ENCODE data around the gene STEEP1.

The STEEP1 gene

DNA sequence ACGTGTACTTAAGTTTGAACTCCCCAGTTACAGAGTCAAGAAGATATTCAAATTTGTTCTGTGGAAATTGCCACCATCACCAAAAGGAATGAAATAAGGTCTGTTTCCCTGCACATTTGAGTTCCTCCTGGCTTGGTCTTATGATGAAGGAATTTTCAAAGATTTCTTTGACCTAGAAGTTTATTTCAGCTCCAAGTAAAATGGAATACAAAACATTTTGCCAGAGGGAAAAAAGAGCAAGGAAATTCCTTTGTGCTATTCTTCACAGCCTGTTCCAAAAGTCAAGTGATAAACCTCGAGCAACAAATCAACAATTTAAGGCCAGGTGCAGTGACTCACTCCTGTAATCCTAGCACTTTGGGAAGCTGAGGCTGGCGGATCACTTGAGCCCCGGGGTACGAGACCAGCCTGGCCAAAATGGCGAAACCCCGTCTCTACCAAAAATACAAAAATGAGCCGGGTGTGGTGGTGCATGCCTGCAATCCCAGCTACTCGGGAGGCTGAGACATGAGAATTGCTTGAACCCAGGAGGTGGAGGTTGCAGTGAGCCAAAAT, 37.6 kb upstream of the STEEP1 start:
- TF ChIP-seq, protein P1, sequence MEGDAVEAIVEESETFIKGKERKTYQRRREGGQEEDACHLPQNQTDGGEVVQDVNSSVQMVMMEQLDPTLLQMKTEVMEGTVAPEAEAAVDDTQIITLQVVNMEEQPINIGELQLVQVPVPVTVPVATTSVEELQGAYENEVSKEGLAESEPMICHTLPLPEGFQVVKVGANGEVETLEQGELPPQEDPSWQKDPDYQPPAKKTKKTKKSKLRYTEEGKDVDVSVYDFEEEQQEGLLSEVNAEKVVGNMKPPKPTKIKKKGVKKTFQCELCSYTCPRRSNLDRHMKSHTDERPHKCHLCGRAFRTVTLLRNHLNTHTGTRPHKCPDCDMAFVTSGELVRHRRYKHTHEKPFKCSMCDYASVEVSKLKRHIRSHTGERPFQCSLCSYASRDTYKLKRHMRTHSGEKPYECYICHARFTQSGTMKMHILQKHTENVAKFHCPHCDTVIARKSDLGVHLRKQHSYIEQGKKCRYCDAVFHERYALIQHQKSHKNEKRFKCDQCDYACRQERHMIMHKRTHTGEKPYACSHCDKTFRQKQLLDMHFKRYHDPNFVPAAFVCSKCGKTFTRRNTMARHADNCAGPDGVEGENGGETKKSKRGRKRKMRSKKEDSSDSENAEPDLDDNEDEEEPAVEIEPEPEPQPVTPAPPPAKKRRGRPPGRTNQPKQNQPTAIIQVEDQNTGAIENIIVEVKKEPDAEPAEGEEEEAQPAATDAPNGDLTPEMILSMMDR (conservative IDR thresholded peaks at IDR 0.05; ENCODE audit: control insufficient read depth, insufficient read depth, low read depth, low read length), result no peak
- no peak overlapping the region for H3K4me3 ChIP-seq (ENCODE audit: control insufficient read depth, low read depth, low read length)
- DNase-seq (ENCODE audit: low read depth), result no peak

DNA sequence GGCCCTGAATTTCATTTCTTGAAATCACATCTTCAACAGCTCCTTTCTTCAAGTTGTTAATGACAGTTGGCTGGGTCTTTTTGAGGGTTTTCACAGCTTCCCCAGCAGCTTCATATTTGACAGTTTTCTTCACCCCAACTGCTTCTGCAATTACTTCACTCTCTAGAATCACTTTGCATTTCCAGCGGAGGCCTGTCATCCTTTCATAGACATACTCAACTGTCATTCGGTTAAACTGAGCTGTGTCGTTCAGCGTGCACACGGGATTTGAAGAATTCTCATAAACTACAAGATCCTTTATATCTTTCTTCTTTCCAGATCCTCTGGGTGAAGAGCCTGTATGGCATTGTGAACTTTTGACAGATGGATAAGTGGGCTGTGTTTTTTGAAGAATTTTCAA, 24.6 kb upstream of the STEEP1 start:
- TF ChIP-seq, protein P1 (conservative IDR thresholded peaks at IDR 0.05; ENCODE audit: control insufficient read depth, insufficient read depth, low read depth, low read length), result no peak
- no peak for DNase-seq (ENCODE audit: low read depth)

DNA sequence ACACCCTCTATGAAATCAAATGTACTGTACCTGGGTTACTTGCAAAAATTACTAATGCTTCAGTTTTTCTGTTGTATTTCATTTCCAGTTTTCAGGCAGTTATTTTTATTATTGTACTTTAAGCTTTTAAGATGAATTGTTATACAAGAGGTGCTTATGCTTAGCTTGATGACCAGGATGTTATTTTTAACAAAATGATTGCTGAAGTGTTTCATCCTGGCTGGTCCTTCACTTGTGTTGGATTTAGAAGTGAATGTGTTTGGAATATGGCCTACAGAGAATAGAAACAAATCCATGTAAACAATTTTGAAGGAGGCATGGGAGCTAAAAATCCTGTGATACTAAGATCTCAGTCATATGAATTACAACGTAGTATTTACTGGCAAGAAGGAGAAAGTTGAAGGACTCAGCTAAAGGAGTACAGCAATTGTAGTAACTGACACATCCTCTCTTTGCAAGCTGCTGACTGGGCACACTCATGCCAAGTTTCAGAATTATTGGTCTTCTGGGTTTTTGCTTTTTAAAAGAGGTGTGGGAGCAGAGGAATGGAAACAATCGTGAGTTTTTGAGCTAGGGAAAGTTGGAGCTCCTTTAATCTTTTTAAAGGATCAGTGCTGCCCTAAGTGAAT, 18.3 kb upstream of the STEEP1 start:
- DNase-seq (ENCODE audit: low read depth), result no peak
- H3K4me3 ChIP-seq (ENCODE audit: control insufficient read depth, low read depth, low read length), result no peak overlapping the region
- TF ChIP-seq, protein P1 (conservative IDR thresholded peaks at IDR 0.05; ENCODE audit: control insufficient read depth, insufficient read depth, low read depth, low read length), result no peak

More for the DNA sequence above, 24.6 kb upstream of the STEEP1 start:
- H3K4me3 ChIP-seq (ENCODE audit: control insufficient read depth, low read depth, low read length), result no peak overlapping the region

DNA sequence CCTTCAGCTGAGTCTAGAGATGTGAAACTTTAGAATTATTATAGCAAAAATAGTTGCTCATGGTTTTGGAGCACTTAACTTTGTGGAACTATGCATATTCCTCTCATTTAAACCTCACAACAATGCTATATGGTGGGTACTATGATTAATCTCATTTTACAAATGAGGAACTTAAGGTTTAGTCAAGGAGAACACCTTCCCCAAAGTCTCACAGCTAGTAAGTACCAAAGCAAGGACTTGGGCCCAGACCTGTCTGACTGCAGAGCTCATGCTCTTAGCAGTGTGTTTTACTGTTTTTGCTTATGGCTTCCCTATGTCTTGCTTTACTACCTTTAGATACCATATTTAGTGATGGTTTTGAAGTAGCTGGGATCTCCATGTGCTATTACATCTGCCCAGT, 14.2 kb upstream of the STEEP1 start:
- H3K4me3 ChIP-seq (ENCODE audit: control insufficient read depth, low read depth, low read length), result no peak overlapping the region
- DNase-seq (ENCODE audit: low read depth), result no peak
- TF ChIP-seq, protein P1 (conservative IDR thresholded peaks at IDR 0.05; ENCODE audit: control insufficient read depth, insufficient read depth, low read depth, low read length), result no peak

DNA sequence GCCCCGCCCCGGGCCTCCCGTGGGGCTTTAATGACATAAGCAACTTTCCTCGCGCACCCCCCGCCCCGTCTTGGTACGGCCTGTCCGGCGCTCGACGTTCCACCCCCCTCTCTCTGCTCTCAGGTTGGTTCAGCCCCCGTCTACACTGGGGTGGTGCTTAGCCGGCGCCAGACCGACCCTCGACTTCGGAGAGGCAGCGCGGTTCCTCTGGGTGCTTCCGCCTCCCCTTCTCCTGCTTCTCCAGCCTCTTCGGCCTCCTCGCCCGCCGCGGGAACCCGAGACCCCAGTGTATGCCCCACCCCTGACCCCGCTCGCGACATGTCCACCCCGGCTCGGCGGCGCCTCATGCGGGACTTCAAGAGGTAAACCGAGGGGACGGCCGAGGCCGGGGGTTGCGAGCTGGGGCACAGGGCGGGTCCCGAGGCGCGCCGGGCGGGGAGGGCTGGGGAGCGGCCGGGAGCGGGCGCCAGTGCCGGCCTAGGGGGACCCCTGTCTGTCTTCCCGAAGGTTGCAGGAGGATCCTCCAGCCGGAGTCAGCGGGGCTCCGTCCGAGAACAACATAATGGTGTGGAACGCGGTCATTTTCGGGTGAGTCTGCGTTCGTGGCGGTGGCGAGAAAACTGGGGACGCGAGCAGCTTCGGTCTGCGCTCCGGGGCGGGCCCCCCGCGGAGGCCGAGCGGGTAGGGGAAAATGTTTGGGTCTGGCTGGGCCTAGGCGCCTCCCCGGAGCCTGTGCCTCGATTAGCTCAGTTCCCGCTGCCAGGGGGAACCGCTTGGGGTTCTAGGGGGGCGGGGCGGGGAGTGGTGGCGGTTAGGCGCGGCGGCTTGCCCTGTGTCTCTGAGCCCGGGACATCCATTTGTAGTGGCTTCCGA, 9.4 kb upstream of the STEEP1 start, which contains the start of gene UBE2A:
Gene UBE2A, plus strand, starts transcription at position 170 of the 873 bp plus-strand sequence. Its CDS starts 149 bp downstream, at position 319.
- H3K4me3 ChIP-seq (ENCODE audit: control insufficient read depth, low read depth, low read length), result peak within 1 kb of the TSS; percentile 65
- peak; percentile 85 for DNase-seq (ENCODE audit: low read depth)
- TF ChIP-seq, protein P1 (conservative IDR thresholded peaks at IDR 0.05; ENCODE audit: control insufficient read depth, insufficient read depth, low read depth, low read length), result no peak

DNA sequence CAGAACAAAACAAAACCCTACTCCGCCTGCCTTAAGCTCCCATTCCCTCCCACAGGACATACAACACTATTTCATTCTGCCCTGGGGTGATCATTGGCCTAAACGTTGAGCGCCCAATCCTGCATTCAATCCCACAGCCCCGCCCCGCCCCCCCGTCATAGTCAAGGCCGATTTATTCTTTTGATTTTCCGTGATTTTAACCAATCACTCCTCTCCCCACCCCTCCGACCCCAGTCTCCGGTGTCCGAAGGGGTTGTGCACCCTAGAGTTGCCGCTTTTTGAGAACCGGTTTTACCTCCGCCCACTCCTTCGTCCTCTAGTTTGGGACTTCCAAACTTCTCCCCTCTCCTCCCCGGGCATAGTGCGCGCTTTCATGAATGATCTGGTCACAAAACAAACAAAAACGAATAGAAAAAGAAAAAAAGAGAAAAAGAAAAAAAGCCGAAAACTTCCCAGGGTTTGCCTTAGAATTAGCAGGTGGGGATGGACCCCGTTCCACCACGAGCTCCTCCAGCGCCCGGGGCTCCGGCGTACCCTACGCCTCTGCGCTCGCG, 8.7 kb upstream of the STEEP1 start:
- DNase-seq (ENCODE audit: low read depth), result peak; percentile 50
- peak overlapping the region; percentile 65 for H3K4me3 ChIP-seq (ENCODE audit: control insufficient read depth, low read depth, low read length)
- TF ChIP-seq, protein P1 (conservative IDR thresholded peaks at IDR 0.05; ENCODE audit: control insufficient read depth, insufficient read depth, low read depth, low read length), result no peak

Data from fibroblast of mammary gland (primary cell).